ENCODE measurements around the gene FGR. TPM values are rescaled to one million over a fixed set of nuclear protein-coding genes. Genes with fewer than 3 reads are reported as not detected.

FGR gene
- total RNA-seq, 1 donor from 2014 or later = 149 TPM

DNA sequence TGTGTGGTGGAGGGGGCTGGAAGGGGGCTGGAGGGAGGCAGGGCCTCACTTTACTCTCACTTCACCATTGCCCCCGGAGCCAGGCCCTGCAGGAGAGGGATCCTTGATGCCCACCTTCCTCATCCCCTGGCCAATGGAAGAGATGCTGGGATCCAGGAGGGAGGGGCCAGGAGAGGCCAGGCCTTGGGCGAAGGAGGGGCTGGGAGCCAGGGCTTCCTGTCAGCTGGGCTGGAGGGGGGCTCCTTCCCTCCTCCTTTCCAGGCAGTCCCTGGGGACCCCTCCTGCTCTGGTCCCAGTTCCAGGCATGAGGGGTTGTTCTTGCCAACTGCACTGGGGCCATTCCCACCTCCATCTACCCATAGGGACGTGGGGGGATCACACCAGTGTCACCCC is 36.7 kb downstream of the FGR start:
- TF ChIP-seq, protein P1, sequence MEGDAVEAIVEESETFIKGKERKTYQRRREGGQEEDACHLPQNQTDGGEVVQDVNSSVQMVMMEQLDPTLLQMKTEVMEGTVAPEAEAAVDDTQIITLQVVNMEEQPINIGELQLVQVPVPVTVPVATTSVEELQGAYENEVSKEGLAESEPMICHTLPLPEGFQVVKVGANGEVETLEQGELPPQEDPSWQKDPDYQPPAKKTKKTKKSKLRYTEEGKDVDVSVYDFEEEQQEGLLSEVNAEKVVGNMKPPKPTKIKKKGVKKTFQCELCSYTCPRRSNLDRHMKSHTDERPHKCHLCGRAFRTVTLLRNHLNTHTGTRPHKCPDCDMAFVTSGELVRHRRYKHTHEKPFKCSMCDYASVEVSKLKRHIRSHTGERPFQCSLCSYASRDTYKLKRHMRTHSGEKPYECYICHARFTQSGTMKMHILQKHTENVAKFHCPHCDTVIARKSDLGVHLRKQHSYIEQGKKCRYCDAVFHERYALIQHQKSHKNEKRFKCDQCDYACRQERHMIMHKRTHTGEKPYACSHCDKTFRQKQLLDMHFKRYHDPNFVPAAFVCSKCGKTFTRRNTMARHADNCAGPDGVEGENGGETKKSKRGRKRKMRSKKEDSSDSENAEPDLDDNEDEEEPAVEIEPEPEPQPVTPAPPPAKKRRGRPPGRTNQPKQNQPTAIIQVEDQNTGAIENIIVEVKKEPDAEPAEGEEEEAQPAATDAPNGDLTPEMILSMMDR (IDR thresholded peaks at IDR 0.05) = no peak
- intact Hi-C loops (cut with DNase I) = loop anchor here (1.0 kb wide), 1 partner anchor 11 kb away; no protein-coding TSS in a partner anchor
- Histone ChIP-seq H3K27ac (no peak overlapping the region), H3K27me3 (no peaks in the 10 kb centered on the region), H3K4me1 (peaks cover 54% of the 10 kb centered on the region), H3K36me3 (no peaks in the 10 kb centered on the region), H3K9me3 (no peaks in the 10 kb centered on the region), H3K4me3 (no peak overlapping the region)
- no peak for DNase-seq
- ATAC-seq = no peak

DNA sequence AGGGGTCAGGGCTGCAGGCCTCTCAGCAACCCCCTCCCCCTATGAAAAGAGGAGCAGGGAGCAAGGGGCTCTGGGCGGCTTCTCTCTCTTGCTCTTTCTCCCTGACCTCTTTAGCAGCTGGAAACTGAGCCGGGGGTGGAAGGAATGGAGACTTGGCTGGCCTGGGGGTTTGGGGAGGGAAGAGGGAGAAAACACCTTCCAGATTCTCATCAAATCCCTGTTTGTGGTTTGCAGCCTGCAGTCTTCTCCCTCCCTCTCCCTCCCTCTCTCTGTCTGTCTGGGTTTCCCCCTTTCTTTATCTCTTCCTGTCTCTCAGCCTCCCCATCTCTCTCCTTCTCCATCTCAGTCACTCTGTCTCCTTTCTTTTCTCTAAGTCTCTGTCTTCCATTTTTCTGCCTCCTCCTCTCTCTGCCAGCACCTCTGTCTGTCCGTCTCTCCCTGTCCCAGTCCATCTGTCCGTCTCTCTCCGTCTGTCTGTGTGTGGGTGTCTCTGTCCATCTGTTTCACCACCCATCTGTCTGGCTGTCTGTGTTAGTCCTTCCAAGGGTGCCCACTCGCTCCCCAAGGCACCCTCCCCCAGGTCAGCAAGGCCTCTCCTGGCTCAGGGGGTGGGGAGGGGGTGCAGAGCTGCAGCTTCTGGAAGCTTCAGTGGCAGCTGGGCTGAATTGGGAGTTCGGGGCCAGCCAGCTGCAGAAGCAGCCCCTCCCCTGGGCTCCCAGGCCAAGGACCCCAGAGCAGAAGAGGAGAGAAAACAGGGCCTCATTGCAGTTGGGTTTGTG is 37.3 kb downstream of the FGR start:
- intact Hi-C loops (cut with DNase I) = loop anchor here (1.0 kb wide), 1 partner anchor 10 kb away; no protein-coding TSS in a partner anchor
- ATAC-seq (no peak), DNase-seq (no peak)
- Histone ChIP-seq H3K4me1 (peaks cover 60% of the 10 kb centered on the region), H3K9me3 (no peaks in the 10 kb centered on the region), H3K36me3 (no peaks in the 10 kb centered on the region), H3K27me3 (no peaks in the 10 kb centered on the region), H3K27ac (no peak overlapping the region), H3K4me3 (no peak overlapping the region)
- TF ChIP-seq, protein P1 (IDR thresholded peaks at IDR 0.05) = no peak

DNA sequence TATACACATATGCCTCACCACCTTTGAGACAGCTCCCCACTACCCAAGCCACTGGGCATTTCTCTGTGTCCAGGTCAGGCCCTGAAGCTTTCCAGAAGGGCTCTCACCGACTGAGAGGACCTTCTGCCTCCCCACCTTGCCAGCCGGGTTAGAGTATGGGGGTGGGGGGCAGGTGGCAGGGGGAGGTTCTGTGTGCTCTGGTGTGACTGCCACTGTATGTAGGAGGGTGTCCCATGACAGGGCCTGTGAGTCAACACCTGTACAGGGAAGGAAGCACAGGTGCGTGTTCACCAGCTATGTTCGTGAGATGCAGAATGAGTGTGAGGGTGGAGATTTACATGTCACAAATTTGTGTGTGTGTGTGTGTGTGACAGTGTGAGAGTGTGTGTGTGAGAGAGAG is 38.0 kb downstream of the FGR start:
- Histone ChIP-seq H3K27me3 (no peaks in the 10 kb centered on the region), H3K4me1 (peaks cover 55% of the 10 kb centered on the region), H3K9me3 (no peaks in the 10 kb centered on the region), H3K4me3 (no peak overlapping the region), H3K27ac (no peak overlapping the region), H3K36me3 (no peaks in the 10 kb centered on the region)
- intact Hi-C loops (cut with DNase I) = no loop called here
- no peak for ATAC-seq
- TF ChIP-seq, protein P1 (IDR thresholded peaks at IDR 0.05) = no peak
- no peak for DNase-seq

DNA sequence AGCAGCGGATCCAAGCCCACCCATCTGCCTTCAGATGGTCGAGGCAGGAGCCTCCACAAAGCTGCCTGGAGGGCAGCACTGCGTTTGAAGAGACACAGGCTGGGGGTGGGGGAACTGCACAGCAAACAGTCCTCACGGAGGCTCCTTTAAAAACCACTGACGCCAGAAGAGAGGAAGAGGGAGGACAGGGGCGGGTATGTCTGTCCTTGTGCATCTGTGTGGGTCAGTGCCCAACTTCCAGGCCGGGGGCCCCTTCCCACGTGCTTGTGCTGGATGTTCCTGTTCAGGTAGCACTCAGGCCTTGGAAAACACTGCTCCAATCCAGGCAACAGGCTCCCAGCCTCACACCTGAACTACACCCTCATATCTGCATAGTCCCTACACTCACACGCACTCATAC is 38.7 kb downstream of the FGR start:
- Histone ChIP-seq H3K4me3 (no peak overlapping the region), H3K27ac (no peak overlapping the region), H3K27me3 (no peaks in the 10 kb centered on the region), H3K36me3 (no peaks in the 10 kb centered on the region), H3K4me1 (peaks cover 52% of the 10 kb centered on the region), H3K9me3 (no peaks in the 10 kb centered on the region)
- intact Hi-C loops (cut with DNase I) = no loop called here
- TF ChIP-seq, protein P1 (IDR thresholded peaks at IDR 0.05) = no peak
- no peak for ATAC-seq
- no peak for DNase-seq

DNA sequence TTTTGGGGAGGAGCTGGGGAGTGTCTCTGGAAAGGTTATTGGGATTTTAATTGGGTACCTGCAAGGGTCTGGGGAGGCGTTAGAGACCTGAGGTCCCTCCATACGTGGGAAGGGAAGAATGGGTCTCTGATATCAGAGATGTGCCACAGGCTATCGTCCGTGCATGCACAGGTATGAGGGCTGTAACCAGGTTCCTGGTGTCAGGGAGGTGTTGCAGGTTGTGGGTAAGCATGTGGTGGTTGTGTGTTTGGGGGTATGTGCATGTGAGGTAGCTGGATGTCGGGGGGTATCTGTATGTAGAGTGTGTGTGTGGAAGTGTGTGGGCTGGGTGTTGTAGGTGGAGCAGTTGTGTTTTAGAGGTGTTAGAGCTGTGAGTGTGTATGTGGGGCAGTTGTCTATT is 39.4 kb downstream of the FGR start:
- Histone ChIP-seq H3K27ac (no peak overlapping the region), H3K27me3 (no peaks in the 10 kb centered on the region), H3K9me3 (no peaks in the 10 kb centered on the region), H3K4me3 (no peak overlapping the region), H3K4me1 (peaks cover 52% of the 10 kb centered on the region), H3K36me3 (no peaks in the 10 kb centered on the region)
- no peak for DNase-seq
- ATAC-seq = no peak
- TF ChIP-seq, protein P1 (IDR thresholded peaks at IDR 0.05) = no peak
- intact Hi-C loops (cut with DNase I) = no loop called here

All from upper lobe of right lung (tissue), 1 donor.